Gastrocnemius medialis (tissue), 4 donors: ENCODE data around the gene KMO.

ENCODE experiments used
- CTCF ChIP-seq, 5 experiments: fragments of 450-650 bp in 3 of 5; fragments of 200-600 bp in 2 of 5; sonication (generic) in 2 of 5; IDR thresholded peaks in 4 of 5; conservative IDR thresholded peaks in 1 of 5; 1 replicate in 4 of 5; 2 replicates in 1 of 5; pipeline ENCODE4 v1.5.1; 2016 to 2019; ENCODE audit warnings: antibody characterized with exemption in 5 of 5, mild to moderate bottlenecking in 3 of 5, moderate library complexity in 3 of 5
- POLR2A ChIP-seq, 2 donors: fragments of 450-650 bp; IDR thresholded peaks; one replicate each; pipeline ENCODE4 v1.6.1; 2017; ENCODE audit warnings: antibody characterized with exemption in 2 of 2, mild to moderate bottlenecking in 2 of 2, moderate library complexity in 2 of 2

GRCh38 chr1:241617426-241617825 lies 85.2 kb downstream of the KMO start:
- no peak for TF ChIP-seq CTCF (IDR thresholded peaks at IDR 0.05 in 4 of 5, conservative IDR thresholded peaks at IDR 0.05 in 1 of 5)
- no peak for TF ChIP-seq POLR2A (IDR thresholded peaks at IDR 0.05)
